ENCODE data around the gene TSPAN2. TPM values are rescaled to one million over a fixed set of nuclear protein-coding genes. Genes with fewer than 3 reads are reported as not detected.

TSPAN2 gene
- total and polyA plus RNA-seq, 2 experiments from 2014 or later: 2.8 to 4.1 TPM

- Histone ChIP-seq H3K9me2 (replicated peaks; ENCODE audit: insufficient read depth) (no peaks in the 10 kb centered on the region), H2AFZ (no peak overlapping the region), H3K27me3 (no peaks in the 10 kb centered on the region), H4K20me1 (ENCODE audit: insufficient read depth, poor library complexity, severe bottlenecking) (no peaks in the 10 kb centered on the region), H3K4me2 (no peak overlapping the region), H3K4me1 (ENCODE audit: insufficient read depth) (peaks cover 4% of the 10 kb centered on the region), H3K9me3 (ENCODE audit: low read depth) (no peaks in the 10 kb centered on the region), H3K27ac (no peak overlapping the region), H3K79me2 (no peaks in the 10 kb centered on the region), H3K36me3 (replicated peaks; ENCODE audit: insufficient read depth, low read depth) (no peaks in the 10 kb centered on the region), H3K4me3 (no peak overlapping the region)
- 96% methylated on average over 3 of the region's 3 CpGs for WGBS (ENCODE audit: low lambda C conversion rate, missing lambda C conversion rate)
- TF ChIP-seq EZH2phosphoT487 (IDR thresholded peaks at IDR 0.05; ENCODE audit: low read depth, severe bottlenecking, unreplicated experiment): no peak
- TF ChIP-seq CTCF (IDR thresholded peaks at IDR 0.05; ENCODE audit: poor library complexity): no peak
- TF ChIP-seq EZH2 (IDR thresholded peaks at IDR 0.05; ENCODE audit: borderline replicate concordance): no peak
- DNase-seq (ENCODE audit: low spot score): no peak
Measured at GRCh38 chr1:115064461-115064860, 24.8 kb downstream of the TSPAN2 start.

- no peak overlapping the region for H3K4me2 ChIP-seq
- TF ChIP-seq EZH2phosphoT487 (IDR thresholded peaks at IDR 0.05; ENCODE audit: low read depth, severe bottlenecking, unreplicated experiment): no peak
- TF ChIP-seq EZH2 (IDR thresholded peaks at IDR 0.05; ENCODE audit: borderline replicate concordance): no peak
- no peak for TF ChIP-seq CTCF (IDR thresholded peaks at IDR 0.05; ENCODE audit: poor library complexity)
- H2AFZ ChIP-seq: no peak overlapping the region
- peaks cover 8% of the 10 kb centered on the region for H3K4me1 ChIP-seq (ENCODE audit: insufficient read depth)
- H3K36me3 ChIP-seq (replicated peaks; ENCODE audit: insufficient read depth, low read depth): no peaks in the 10 kb centered on the region
- no peak for DNase-seq (ENCODE audit: low spot score)
- no peak overlapping the region for H3K4me3 ChIP-seq
- H4K20me1 ChIP-seq (ENCODE audit: insufficient read depth, poor library complexity, severe bottlenecking): no peaks in the 10 kb centered on the region
- H3K79me2 ChIP-seq: no peaks in the 10 kb centered on the region
- no peaks in the 10 kb centered on the region for H3K9me3 ChIP-seq (ENCODE audit: low read depth)
- 95% methylated on average over 7 of the region's 7 CpGs for WGBS (ENCODE audit: low lambda C conversion rate, missing lambda C conversion rate)
- H3K9me2 ChIP-seq (replicated peaks; ENCODE audit: insufficient read depth): no peaks in the 10 kb centered on the region
- H3K27me3 ChIP-seq: no peaks in the 10 kb centered on the region
- H3K27ac ChIP-seq: peak overlapping the region; percentile 49
Measured at GRCh38 chr1:115063228-115063901, 25.9 kb downstream of the TSPAN2 start.

GRCh38 chr1:115062542-115063004 lies 26.7 kb downstream of the TSPAN2 start:
- Histone ChIP-seq H3K4me1 (ENCODE audit: insufficient read depth) (peaks cover 12% of the 10 kb centered on the region), H3K27ac (peak overlapping the region; percentile 49), H4K20me1 (ENCODE audit: insufficient read depth, poor library complexity, severe bottlenecking) (no peaks in the 10 kb centered on the region), H3K36me3 (replicated peaks; ENCODE audit: insufficient read depth, low read depth) (no peaks in the 10 kb centered on the region), H3K9me3 (ENCODE audit: low read depth) (no peaks in the 10 kb centered on the region), H3K27me3 (no peaks in the 10 kb centered on the region), H3K4me2 (no peak overlapping the region), H3K9me2 (replicated peaks; ENCODE audit: insufficient read depth) (no peaks in the 10 kb centered on the region), H2AFZ (no peak overlapping the region), H3K79me2 (no peaks in the 10 kb centered on the region), H3K4me3 (no peak overlapping the region)
- DNase-seq (ENCODE audit: low spot score): peak; percentile 23
- no peak for TF ChIP-seq CTCF (IDR thresholded peaks at IDR 0.05; ENCODE audit: poor library complexity)
- TF ChIP-seq EZH2phosphoT487 (IDR thresholded peaks at IDR 0.05; ENCODE audit: low read depth, severe bottlenecking, unreplicated experiment): no peak
- no peak for TF ChIP-seq EZH2 (IDR thresholded peaks at IDR 0.05; ENCODE audit: borderline replicate concordance)
- 66% methylated on average over 7 of the region's 7 CpGs for WGBS (ENCODE audit: low lambda C conversion rate, missing lambda C conversion rate)
